Measurements from ENCODE around the gene TESMIN.

Gene TESMIN

GRCh38 chr11:68773521-68774193, 22.3 kb upstream of the TESMIN start:
- no peak overlapping the region for H3K4me3 ChIP-seq (ENCODE audit: low read depth, low read length)
- DNase-seq (ENCODE audit: low read depth, low spot score): no peak
- ChIA-PET POLR2A (no interaction called here), CTCF (interaction anchor here (0.6 kb wide), 1 partner anchor 110 kb away, joined by 3 read pairs; no protein-coding TSS in a partner anchor)
- TF ChIP-seq, protein P1, sequence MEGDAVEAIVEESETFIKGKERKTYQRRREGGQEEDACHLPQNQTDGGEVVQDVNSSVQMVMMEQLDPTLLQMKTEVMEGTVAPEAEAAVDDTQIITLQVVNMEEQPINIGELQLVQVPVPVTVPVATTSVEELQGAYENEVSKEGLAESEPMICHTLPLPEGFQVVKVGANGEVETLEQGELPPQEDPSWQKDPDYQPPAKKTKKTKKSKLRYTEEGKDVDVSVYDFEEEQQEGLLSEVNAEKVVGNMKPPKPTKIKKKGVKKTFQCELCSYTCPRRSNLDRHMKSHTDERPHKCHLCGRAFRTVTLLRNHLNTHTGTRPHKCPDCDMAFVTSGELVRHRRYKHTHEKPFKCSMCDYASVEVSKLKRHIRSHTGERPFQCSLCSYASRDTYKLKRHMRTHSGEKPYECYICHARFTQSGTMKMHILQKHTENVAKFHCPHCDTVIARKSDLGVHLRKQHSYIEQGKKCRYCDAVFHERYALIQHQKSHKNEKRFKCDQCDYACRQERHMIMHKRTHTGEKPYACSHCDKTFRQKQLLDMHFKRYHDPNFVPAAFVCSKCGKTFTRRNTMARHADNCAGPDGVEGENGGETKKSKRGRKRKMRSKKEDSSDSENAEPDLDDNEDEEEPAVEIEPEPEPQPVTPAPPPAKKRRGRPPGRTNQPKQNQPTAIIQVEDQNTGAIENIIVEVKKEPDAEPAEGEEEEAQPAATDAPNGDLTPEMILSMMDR (IDR thresholded peaks at IDR 0.05; ENCODE audit: insufficient read depth, low read length, missing control alignments): no peak

DNA sequence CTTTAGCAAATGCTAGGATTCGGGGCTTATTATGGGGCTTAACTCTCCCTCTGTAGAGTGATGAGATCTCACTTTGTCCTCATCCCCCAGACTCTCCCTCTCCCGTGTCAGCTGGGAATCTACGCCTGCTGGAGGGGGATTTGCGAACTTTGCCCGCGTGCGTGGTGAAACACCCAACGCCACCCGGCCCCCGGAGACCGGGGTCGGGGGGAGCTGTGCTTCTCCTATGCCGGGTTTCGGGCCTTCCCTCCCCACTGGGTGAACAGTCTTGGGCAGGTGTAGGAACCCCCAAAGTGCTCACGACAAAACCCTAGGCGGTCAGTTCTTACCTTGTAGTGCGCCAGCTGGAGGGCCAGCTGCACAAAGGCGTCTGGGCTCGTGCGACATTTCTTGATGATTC, 21.6 kb upstream of the TESMIN start:
- POLR2A ChIA-PET: no interaction called here
- TF ChIP-seq, protein P1 (IDR thresholded peaks at IDR 0.05; ENCODE audit: insufficient read depth, low read length, missing control alignments): no peak
- no peak for DNase-seq (ENCODE audit: low read depth, low spot score)
- no peak overlapping the region for H3K4me3 ChIP-seq (ENCODE audit: low read depth, low read length)
- CTCF ChIA-PET: no interaction called here

GRCh38 chr11:68770781-68771180, 19.5 kb upstream of the TESMIN start:
- no peak overlapping the region for H3K4me3 ChIP-seq (ENCODE audit: low read depth, low read length)
- TF ChIP-seq, protein P1 (IDR thresholded peaks at IDR 0.05; ENCODE audit: insufficient read depth, low read length, missing control alignments): no peak
- ChIA-PET POLR2A (no interaction called here), CTCF (interaction anchor here (1.1 kb wide), 1 partner anchor 30 kb away, joined by 3 read pairs; no protein-coding TSS in a partner anchor)
- no peak for DNase-seq (ENCODE audit: low read depth, low spot score)

GRCh38 chr11:68767672-68768071, 16.4 kb upstream of the TESMIN start:
- TF ChIP-seq, protein P1 (IDR thresholded peaks at IDR 0.05; ENCODE audit: insufficient read depth, low read length, missing control alignments): no peak
- POLR2A ChIA-PET: interaction anchor here (0.6 kb wide), 1 partner anchor 303 kb away, joined by 3 read pairs; no protein-coding TSS in a partner anchor
- no peak overlapping the region for H3K4me3 ChIP-seq (ENCODE audit: low read depth, low read length)
- CTCF ChIA-PET: interaction anchor here (0.7 to 1.6 kb wide), 2 partner anchors 8 to 10 kb away, joined by 3 to 4 read pairs; no protein-coding TSS in a partner anchor
- DNase-seq (ENCODE audit: low read depth, low spot score): no peak

DNA sequence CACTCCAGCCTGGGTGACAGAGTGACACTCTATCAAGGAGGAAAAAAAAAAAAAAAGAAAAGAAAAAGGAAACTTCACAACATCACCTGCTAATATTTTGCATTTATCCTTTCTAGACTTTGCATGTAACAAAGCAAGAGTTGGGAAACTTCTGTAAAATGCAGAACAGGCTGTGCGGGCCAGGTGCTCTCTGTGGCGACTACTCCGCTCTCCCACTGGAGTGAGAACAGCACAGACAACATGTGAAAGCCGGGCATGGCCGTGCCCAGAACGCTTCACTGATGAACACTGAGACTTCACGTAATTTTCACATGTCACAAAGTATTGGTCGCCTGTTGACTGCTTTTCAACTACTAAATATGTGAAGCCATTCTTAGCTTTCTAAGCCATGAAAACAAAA, 15.5 kb upstream of the TESMIN start:
- TF ChIP-seq, protein P1 (IDR thresholded peaks at IDR 0.05; ENCODE audit: insufficient read depth, low read length, missing control alignments): no peak
- ChIA-PET POLR2A (no interaction called here), CTCF (no interaction called here)
- DNase-seq (ENCODE audit: low read depth, low spot score): no peak
- no peak overlapping the region for H3K4me3 ChIP-seq (ENCODE audit: low read depth, low read length)

GRCh38 chr11:68764746-68765145, 13.4 kb upstream of the TESMIN start:
- TF ChIP-seq, protein P1 (IDR thresholded peaks at IDR 0.05; ENCODE audit: insufficient read depth, low read length, missing control alignments): no peak
- DNase-seq (ENCODE audit: low read depth, low spot score): no peak
- CTCF ChIA-PET: no interaction called here
- POLR2A ChIA-PET: no interaction called here
- no peak overlapping the region for H3K4me3 ChIP-seq (ENCODE audit: low read depth, low read length)

Measured in AG04449 (cell line).